Measurements from ENCODE around the gene IKBKE. TPM values are rescaled to one million over a fixed set of nuclear protein-coding genes. Genes with fewer than 3 reads are reported as not detected.

The IKBKE gene
- total RNA-seq, 1 experiment from 2014 or later: 6.6 TPM

- no peak overlapping the region for H2BK20ac ChIP-seq (ENCODE audit: low read depth, low read length, poor library complexity, severe bottlenecking)
- no peaks in the 10 kb centered on the region for H4K20me1 ChIP-seq (ENCODE audit: control insufficient read depth, insufficient read depth, insufficient read length)
- no peak overlapping the region for H3K18ac ChIP-seq (ENCODE audit: insufficient read length, low read depth, low read length)
- no peaks in the 10 kb centered on the region for H3K79me1 ChIP-seq (ENCODE audit: insufficient read depth, low read depth, low read length, poor library complexity, severe bottlenecking)
- H2BK12ac ChIP-seq (ENCODE audit: insufficient read length, low read depth, low read length): no peak overlapping the region
- no peak overlapping the region for H2BK5ac ChIP-seq (ENCODE audit: insufficient read length, low read length)
- H4K5ac ChIP-seq (ENCODE audit: insufficient read length, low read depth, low read length): no peak overlapping the region
- H3K9me3 ChIP-seq (ENCODE audit: control insufficient read depth, low read depth, low read length): no peaks in the 10 kb centered on the region
- no peak for TF ChIP-seq CTCF (conservative IDR thresholded peaks at IDR 0.05)
- H3K4me2 ChIP-seq (ENCODE audit: insufficient read depth, insufficient read length, low read length): no peak overlapping the region
- H3K79me2 ChIP-seq (ENCODE audit: insufficient read depth, low read length): no peaks in the 10 kb centered on the region
- H3K27me3 ChIP-seq (ENCODE audit: insufficient read depth, low read length): no peaks in the 10 kb centered on the region
- no peak overlapping the region for H3K27ac ChIP-seq (ENCODE audit: insufficient read length, low read depth, low read length)
- Mint-ChIP-seq H3K36me3 (ENCODE audit: insufficient read depth in 1 of 3, low read depth in 3 of 3) (peaks cover 12 to 16% (median 12%) of the 10 kb centered on the region in 3 experiments; a peak in 5 of 7 replicates), H3K4me3 (peak overlapping the region; percentile 68 to 83; a peak in 4 of 5 replicates), H3K4me1 (peaks cover 56 to 57% of the 10 kb centered on the region in 2 experiments), H3K27ac (no peak overlapping the region), H3K9me3 (no peaks in the 10 kb centered on the region), H3K27me3 (ENCODE audit: low read depth) (peaks cover 22% of the 10 kb centered on the region)
- H3K56ac ChIP-seq (ENCODE audit: insufficient read length, low read depth, low read length): no peak overlapping the region
- H2BK120ac ChIP-seq (ENCODE audit: low read depth, low read length, poor library complexity, severe bottlenecking): no peak overlapping the region
- H2AK5ac ChIP-seq (ENCODE audit: insufficient read length, low read length): no peak overlapping the region
- H2AFZ ChIP-seq (ENCODE audit: low read length): no peak overlapping the region
- H3T11ph ChIP-seq (ENCODE audit: low read length): no peak overlapping the region
- H3K23ac ChIP-seq (ENCODE audit: insufficient read length, low read depth, low read length): no peak overlapping the region
- no CpG with 5 or more reads among the region's 2 CpGs for WGBS (ENCODE audit: extremely low coverage, insufficient read length, low lambda C conversion rate)
- peaks cover 12% of the 10 kb centered on the region; the same call in 1 of the 2 replicates for H3K4me1 ChIP-seq (ENCODE audit: insufficient read depth, low read length)
- H3K9ac ChIP-seq (ENCODE audit: extremely low read depth, insufficient read length, low read length): no peak overlapping the region
- H3K4ac ChIP-seq (ENCODE audit: low read depth, low read length): no peak overlapping the region
- H3K23me2 ChIP-seq (ENCODE audit: insufficient read length, low read depth, low read length, poor library complexity, severe bottlenecking): peaks cover 11% of the 10 kb centered on the region
- no peak for DNase-seq
- no peak overlapping the region for H4K91ac ChIP-seq (ENCODE audit: insufficient read length, low read depth, low read length)
- no peak overlapping the region for H2BK15ac ChIP-seq (ENCODE audit: low read depth, low read length)
- H3K14ac ChIP-seq (ENCODE audit: insufficient read depth, low read length): no peak overlapping the region
- no peak overlapping the region for H4K8ac ChIP-seq (replicated peaks; ENCODE audit: insufficient read length, low read depth, low read length)
Measured at GRCh38 chr1:206472024-206472423, 1.7 kb downstream of the IKBKE start.

Measured in H9 (cell line).